HG02588 (cell line): ENCODE data around the gene PTPRO.

ENCODE experiments used
- ATAC-seq: cut with Tn5 transposase; IDR thresholded peaks from one replicate; pipeline ENCODE4 v1.9.1; 2021; ENCODE audit warnings: mild to moderate bottlenecking, moderate library complexity; ENCODE audit not compliant: unreplicated experiment

PTPRO gene

DNA sequence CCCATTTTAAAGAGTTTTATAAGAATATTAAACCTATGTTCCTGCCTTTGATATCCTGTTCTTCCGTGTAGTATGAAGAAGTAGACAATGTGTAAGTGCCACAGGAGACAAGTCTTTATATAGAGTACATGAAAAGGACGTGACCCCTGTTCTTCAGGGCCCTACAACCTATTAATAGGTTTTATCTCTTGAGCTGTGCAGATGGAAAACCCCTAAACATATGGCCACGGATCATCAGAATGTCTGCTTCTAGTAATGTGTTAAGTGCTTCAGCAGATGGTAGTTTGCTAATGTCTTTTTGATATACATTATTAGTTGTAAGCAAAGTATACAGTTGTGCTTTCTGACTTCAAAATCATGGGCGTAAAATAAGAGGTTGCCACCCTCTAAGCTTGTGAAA, 228.5 kb downstream of the PTPRO start:
- no peak for ATAC-seq

DNA sequence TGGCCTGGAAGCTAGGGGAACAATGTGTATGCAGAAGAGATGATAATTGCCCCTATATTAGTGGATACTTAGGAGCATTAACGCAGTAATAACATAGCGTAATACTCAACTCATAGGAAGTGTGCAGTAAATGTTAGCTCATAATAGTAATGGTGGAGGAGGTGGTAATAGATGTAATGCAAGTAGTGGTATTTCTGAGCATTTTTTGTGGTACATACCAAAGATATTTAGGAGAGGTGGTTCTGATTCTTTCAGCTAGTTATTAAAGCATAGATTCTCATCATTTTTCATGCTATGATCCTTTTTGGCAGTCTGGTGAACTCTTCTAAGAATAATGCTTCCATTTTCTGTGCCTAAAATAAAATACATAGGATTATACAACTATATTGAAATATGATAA, 233.1 kb downstream of the PTPRO start:
- no peak for ATAC-seq

DNA sequence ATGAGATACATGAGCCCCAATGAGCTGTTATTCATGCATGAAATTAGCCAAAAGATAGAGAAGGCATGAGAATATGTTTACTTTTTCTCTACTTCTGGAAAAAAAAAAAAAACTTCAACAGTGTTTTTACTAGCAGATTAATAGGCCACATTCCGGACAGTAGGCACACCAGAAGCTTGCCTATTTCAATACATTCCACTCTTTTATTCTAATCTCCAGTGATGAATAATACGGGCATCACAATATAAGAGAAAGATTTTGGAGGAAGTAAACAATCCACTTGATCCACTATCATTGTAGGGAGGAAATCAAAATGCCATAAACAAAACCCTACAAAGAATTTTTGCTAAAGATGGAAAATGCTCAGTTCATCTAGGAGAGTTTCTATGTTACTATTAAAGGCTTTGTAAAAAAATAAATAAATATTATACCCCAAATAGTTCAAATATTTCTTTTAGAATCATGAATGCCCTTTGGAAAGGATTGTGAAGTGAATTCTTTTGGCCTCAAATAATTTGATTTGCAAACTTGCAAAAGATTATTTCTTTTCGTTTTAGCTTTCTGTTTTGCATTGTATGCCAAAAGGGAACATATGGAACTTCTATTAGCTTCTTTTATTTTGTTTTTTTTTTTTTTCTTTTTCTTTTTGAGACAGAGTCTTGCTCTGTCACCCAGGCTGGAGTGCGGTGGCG, 234.2 kb downstream of the PTPRO start:
- ATAC-seq = no peak

DNA sequence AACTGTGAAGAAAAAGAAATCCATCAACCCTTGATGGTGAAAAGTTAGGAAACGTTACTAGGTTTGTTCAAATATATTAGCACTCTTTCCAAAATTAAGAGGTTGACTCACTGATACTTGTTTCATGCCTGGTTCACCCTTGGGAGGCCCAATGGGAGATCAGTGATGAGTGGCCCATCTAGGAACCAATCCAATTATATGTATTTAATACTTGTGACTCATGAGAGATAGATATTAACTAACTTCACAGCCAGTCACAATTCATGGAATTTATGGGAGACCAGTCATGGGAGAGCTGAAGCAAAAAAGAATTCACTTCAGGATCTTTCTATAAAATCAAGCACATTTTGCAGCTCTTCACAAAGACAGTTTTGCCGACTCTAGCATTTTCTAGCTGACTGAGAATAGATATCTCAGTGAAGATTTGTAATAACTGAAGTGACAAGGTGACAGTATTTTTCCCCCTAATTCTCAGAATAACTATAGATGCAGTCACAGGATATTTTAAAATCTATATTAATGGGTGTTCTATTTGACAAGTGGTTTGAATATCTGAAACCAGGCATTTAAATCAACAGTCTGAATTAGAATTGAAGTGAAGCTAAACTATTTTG, 236.7 kb downstream of the PTPRO start:
- no peak for ATAC-seq

GRCh38 chr12:15561396-15561795, 239.1 kb downstream of the PTPRO start:
- ATAC-seq = no peak

DNA sequence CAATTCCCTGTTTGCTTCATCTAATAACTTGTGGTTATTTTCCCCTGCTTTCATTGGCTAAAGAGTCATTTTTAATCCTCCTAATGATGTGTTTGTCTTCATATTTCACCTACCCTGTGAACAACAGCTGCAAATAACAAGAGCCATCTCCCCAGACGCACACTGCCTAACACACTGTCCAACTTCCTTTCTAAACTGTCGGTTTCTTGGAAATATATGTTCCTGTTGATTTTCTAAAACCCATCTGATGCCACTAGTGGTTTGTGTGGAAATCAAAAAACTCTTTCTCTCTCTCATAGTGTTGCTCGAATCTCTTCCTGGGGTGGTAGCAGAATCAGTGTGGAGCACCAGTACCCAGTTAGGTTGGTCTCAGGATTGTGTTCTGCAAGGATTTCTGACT, 240.0 kb downstream of the PTPRO start:
- ATAC-seq = no peak

GRCh38 chr12:15563663-15564062, 241.4 kb downstream of the PTPRO start:
- ATAC-seq = peak; percentile 73

DNA sequence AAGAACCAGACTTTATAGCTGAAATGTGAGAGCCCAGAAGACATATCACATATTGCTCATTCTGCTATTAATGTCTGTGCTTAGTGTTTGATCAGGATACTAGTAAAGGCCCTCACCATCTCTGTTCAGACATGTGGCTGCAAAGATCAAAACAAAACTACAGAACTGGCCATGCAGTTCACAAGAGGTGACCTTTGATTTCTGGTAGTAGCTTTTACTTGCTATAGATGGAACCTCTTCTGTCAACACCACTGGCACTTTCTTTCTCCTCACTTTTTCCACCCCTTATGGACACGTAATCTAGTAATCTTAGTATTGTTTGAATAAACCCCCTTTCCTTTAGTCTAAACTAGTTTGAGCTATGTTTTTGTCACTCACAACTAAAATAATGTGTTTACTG, 252.0 kb downstream of the PTPRO start:
- ATAC-seq = no peak

- no peak for ATAC-seq
Observed at GRCh38 chr12:15575671-15576541, 253.6 kb downstream of the PTPRO start.

- no peak for ATAC-seq
Observed at GRCh38 chr12:15580431-15580830, 258.1 kb downstream of the PTPRO start.

GRCh38 chr12:15581006-15581405, 258.7 kb downstream of the PTPRO start:
- ATAC-seq = no peak

GRCh38 chr12:15583804-15584203, 261.5 kb downstream of the PTPRO start:
- ATAC-seq = no peak

DNA sequence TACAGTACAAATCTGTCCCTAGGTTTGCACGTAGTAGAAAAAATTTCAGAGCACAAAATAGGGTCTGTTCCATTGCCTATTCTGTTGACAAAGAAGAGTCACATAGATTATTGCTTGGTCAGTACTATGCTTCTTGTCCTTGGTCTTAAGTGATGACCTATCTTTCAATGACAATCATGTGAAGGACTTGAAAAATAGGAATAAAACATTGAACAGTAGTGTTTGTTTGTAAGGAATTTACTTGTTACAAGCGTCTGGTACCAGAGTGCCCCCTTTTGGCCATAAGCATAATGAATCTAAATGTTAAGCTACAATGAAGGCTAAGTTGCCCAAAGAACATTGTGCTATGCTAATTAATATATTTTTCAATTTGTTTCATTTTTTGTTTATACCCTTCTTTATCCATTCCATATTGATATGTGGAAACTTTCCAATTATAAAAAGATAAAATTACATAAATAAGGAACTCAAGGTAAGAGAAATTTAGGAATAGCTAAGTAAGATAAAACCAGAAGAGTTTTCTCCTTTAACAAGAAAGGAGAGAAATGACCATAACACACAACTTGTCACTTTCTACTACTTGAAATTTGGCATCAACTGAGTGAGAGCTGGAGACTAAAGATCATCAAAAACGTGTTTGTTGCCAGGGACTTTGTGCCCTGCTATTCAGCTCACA, 262.2 kb downstream of the PTPRO start:
- ATAC-seq = peak; percentile 68

DNA sequence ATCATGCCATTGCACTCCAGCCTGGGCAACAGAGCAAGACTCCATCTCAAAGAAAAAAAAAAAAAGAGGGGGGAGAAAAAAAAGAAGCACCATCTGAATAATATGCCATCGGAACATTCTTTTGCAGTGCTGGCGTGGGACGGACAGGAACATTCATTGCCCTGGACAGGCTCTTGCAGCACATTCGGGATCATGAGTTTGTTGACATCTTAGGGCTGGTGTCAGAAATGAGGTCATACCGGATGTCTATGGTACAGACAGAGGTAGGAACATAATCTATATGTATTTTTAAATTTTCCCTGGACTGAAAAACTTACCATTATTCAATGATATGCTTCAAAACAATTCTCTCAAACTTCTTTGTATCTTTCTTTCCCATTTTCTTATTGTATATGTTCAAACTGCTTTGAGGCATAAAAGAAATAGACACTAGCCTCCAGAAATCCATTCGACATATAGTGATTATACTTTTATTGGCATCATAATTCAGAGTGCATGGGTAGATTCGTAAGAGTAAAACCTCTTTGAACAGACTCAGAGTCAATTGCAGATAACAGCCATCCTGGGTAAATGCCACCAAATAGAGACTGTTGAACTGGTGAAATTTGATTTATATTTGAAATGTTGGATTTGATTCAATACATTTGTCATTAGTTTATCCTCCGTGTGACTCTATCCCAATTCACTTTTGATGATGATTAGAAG, 267.2 kb downstream of the PTPRO start:
- no peak for ATAC-seq

DNA sequence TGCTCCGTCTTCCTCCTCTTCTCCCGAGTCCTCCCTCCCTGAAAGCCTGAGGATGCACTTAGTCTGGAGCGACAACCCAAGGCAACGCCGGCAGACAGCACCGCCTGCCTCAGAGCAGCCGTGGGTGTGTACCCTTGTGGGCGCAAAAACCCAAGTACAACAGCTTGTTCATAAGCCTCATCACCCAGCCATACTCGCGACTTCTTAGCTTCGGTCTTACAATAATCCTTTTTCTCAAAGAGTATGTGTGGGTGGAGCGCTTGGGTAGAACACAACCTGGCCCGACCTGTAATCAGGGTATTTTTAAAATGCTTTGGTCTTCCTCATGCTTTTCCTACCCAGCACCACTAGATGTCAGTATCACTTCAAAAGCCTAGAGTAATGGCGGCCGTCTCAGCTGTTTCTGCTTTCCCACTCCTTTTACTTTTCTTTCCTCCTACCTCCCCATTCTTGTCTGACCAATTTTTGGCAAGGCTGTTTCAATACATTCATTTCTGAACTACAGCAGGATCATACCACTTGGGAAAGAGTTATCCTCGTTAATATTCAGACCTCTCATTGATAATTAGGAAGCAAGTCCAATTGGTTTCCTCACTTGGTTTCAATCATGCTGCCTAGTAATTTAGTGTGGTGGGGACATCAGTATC, 268.0 kb downstream of the PTPRO start:
- peak; percentile 95 for ATAC-seq

DNA sequence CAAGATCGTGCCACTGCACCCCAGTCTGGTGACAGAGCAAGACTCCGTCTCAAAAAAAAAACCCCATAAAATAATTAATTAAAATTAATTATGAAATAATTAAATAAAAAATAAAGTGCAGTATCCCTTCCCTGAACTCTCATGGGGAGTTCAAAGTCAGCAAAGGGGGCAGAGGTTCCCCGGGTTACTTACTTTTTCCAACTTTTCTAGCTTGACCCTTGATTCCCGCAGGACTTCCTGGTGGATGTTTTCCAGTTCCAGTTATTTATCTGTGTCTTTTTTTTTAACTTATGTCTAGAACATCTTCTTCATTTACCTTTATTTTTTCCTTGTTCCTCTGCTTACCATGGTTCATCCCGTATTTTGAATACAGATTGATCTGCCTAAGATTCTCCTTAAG, 269.5 kb downstream of the PTPRO start:
- no peak for ATAC-seq

DNA sequence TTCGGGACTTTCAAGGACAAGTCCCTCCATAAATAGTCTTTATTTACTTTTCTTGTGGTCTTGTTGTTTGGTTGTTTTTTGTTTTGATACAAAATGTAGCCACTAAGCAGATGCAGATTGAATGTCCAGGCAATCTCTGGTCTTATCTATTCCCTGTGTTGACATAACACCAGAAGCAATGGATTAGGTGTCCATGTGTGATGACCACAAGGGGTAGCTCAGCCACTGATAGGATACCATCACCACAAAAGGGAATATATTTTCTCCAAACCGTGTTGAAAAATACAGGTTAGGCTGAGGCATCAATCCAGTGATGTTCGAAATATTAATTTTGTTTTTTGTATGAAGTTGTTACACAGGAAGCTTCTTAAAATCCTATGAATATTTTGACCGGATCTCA, 270.6 kb downstream of the PTPRO start:
- ATAC-seq = no peak

- no peak for ATAC-seq
Observed at GRCh38 chr12:15596174-15596573, 273.9 kb downstream of the PTPRO start.

GRCh38 chr12:15597125-15597830, 275.0 kb downstream of the PTPRO start:
- no peak for ATAC-seq
